Central memory CD4-positive, alpha-beta T cell (primary cell): ENCODE measurements around the gene CCSAP.
"Not testable (repeated sequence)": the region's sequence is repeated elsewhere in the genome, so short reads cannot be mapped to it uniquely, and the experiment has no call there.

ENCODE experiments used
- DNase-seq: peaks from one replicate; pipeline ENCODE4 v3.0.0; 2022

CCSAP gene

DNA sequence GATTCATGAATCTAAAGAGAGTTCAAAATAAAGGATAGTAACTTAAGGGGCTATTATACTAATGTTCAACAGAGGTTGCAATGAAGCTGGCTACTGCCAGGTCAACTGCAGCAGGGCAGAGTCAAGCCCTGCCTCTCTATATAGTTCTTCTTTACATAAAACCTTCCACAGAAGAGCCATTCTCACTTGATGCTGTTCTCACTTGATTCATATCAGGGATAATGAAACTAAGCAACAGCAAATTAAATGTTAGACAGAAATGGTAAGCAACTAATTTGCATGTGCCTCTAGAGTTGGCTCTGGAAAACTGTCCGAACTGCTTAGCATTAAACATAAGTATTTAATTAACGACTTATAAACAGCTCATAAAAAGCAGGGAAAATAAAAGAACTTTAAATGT lies 17.4 kb downstream of the CCSAP start:
- no peak for DNase-seq

DNA sequence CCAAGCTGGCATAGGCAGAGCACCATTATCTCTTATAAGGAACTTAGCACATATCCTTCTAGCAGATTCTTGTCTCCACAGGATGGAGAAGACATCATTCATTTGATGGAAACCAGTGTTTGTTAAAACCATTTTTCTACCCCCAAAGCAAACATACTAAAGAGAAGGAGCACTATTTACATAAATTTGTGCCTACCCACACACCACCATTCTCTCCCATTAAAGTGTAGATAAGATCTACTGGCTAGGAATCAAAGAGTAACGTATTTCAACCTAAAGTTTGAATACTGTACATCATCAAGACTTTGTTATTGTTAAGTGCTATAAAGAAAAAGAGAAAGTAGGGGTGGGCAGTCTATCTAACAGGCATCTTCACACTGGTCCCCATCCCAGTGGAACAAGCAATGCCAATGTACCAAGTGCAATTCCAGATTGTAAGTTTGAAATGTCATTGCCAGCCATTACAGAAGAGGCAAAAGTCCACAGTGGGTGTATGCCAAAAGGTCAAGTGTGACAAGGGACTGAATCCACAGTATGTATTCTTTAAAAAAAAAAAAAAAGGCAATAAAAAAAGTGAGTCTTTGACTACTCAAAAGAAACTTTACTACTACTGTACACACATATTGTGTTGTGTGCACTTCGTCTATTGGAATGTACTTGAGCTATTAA lies 18.8 kb downstream of the CCSAP start:
- no peak for DNase-seq

DNA sequence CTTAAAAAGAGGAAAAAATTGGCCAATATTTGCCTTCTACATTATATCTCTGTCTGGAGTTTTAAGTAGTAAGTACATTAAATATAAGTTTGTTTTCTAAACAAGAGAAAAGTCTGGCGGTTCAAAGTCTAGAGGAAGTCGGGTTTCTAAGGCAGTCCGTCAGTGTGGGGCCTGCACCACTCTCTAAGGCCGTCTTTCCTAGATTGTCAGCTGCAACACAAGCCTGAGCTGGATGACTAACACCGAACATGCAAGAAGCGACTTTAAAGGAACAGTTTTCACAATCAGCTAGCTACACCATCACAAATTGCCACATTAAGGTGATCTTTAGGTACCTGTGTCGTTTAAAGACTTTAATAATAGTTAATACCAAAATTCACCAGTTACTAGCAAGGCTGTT lies 19.6 kb downstream of the CCSAP start:
- no peak for DNase-seq

GRCh38 chr1:229319487-229319886 lies 23.4 kb downstream of the CCSAP start:
- no peak for DNase-seq

DNA sequence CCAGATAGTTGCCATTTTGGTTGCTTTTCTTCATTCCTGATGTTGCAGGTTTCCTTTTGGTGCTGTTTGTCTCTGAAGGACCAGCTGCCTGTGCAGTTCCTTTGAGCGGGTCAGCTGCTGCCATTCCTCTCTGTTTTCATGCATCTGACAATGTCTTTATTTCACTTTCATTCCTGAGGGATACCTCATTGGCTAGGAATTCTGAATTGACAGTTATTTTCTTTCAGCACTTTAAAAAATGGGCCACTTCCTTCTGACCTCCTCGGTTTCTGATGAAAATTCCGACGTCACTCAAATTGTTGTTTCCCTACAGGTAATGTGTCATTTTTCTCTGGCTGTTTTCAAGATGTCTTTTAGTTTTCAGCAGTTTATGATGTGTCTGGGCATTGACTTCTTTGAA lies 24.8 kb downstream of the CCSAP start:
- DNase-seq = no peak

DNA sequence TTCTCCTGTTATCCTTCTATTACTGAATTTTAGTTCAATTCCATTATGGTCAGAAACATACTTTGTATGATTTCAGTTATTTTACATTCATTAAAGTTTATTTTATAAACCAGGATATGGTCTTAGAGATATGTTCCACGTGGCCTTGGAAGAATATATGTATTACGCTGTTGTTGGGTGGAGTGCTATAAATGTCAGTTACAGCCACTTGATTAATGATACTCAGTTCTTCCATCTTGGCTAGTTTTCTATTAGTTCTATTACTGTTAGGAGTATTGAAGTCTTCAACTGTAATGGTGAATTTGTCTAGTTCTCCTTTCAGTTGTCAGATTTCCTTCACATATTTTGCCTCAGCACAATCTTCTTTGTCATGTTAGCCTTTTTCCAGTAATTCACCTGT lies 26.7 kb downstream of the CCSAP start:
- no peak for DNase-seq

GRCh38 chr1:229310833-229311232 lies 32.0 kb downstream of the CCSAP start:
- DNase-seq = no peak

GRCh38 chr1:229309684-229310083 lies 33.2 kb downstream of the CCSAP start:
- no peak for DNase-seq

GRCh38 chr1:229309074-229309473 lies 33.8 kb downstream of the CCSAP start:
- DNase-seq = no peak

DNA sequence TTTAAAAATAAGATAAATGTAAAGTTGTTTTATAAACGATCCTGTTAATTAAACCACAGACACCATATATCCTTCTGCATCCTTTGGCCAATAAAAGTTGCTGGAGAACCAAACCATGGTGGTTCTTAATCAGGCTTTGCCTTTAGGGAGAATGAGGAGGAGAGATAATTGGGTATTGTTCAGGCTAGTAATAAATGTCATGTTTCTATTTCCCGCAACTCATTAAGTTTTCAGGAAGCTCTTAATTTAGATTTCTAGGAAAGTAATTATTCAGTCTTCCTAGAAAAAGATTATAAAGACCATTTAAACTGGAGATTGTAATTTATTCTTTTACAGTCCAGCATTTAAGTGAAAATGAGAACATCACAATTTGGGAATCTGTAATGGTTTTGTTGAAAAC lies 37.5 kb downstream of the CCSAP start:
- no peak for DNase-seq

DNA sequence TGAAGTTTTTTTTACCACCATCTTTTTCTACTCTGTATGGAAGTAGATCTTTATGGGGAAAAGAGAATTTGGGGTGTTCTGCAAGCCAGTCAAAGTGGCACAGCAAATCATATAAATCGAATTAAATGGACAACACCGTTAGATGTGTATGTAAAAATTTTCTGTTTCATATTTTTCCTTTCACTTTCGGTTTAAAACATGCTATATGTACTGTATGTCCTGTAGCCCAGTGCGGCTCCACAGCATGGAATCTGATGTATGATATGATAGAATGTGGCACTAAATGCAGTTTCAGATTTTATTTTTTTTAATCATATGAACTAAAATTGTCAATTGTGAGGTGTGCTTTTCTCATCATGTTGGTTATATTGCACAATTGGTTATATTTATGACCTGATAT lies 39.0 kb downstream of the CCSAP start:
- DNase-seq = no peak

- DNase-seq = no peak
These were observed 40.1 kb downstream of the CCSAP start for GRCh38 chr1:229302740-229303139.

DNA sequence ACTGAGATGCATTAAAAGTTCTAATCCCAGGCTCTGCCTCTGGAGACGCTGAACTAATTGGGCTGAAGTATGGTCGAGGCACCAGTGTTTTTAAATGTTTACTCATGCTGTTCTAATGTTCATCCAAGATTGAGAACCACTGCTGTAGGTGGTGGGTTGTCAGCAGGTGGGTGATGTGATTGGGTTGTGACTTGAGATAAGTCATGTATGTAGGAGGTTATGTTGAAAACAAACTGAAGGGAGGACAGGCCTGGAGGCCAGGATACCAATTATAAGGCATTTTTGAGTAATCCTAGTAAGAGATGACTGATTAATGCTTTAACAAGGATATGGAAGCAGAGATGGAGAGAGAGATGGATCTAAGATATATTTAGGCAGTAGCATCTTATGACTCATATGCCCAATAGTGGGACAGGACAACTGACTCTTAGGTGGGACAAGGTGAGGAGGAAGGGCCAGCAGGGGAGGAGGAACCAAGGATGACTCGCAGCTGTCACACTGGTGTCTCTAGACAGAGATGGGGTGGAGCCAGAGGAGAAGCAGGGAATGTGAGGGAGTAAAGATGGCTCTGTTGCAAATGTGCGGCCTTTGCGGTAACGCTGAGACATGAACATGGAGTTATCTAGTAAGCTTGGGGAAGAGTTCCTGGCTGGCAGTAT lies 42.6 kb downstream of the CCSAP start:
- DNase-seq = no peak

DNA sequence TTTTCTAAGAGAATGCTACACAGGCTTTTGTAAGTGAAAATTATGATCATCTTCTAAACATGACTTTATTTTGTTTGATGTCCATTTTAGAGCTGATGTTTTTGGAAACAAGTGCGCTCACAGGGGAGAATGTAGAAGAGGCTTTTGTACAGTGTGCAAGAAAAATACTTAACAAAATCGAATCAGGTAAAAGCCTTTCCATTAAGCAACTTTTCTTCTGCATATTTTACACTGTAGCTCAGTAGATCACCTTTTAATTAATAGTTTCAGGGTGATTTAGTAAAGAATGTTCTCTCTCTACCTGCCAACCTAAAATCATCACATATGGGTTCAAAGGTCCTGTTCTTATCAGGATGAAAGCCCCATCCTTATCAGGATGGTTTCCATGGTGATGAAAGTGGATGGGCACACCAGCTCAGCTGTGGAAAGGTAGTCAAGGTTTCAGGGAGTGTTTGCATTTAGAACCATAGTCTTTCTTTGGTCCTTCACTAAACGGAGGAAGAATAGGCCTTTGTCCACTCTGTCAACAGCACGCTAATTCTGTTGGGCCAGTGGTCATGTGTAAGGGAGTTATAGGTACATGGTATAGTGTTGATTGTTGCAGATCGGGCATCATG lies 43.9 kb downstream of the CCSAP start:
- DNase-seq = no peak

- DNase-seq = no peak
These were observed 44.4 kb downstream of the CCSAP start for GRCh38 chr1:229298420-229298819.

DNA sequence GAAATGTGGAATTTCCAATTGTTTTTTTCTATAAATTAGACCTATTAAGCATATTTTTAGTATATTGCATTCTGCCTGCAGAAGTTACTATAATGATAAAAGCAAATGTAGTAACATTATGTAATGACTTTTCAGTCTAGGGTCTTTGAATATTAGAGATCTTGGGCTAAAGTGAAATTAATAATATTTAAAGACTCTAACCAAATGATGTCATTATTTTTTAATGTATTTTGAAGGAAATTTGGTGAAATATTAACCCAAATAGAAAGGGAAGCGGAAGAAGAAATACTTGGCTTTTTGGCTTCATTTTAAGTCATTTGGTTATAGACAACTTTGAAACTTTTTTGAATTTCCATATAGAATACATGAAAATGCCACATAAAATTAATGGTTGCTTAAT lies 45.1 kb downstream of the CCSAP start:
- DNase-seq = no peak

GRCh38 chr1:229296541-229296941 lies 46.3 kb downstream of the CCSAP start:
- DNase-seq = no peak

DNA sequence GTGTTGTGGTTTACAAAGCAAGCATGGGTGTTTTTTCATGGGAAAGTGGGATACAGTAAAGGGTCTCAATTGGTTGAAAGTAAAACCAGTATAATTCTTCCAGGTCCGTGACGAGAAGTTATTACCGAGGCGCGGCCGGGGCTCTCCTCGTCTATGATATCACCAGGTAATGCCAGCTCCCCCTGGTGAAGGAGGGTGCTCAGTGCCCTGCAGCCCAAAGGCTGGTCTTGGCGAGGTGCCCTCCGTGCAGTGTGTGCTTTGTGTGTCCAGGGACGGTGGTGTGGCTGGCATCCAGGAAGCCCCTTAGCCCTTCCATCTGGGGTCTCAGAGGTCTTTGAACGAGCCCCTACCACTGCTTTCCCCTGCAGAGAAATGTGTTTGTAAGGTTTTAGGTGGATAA lies 47.1 kb downstream of the CCSAP start:
- DNase-seq = no peak

DNA sequence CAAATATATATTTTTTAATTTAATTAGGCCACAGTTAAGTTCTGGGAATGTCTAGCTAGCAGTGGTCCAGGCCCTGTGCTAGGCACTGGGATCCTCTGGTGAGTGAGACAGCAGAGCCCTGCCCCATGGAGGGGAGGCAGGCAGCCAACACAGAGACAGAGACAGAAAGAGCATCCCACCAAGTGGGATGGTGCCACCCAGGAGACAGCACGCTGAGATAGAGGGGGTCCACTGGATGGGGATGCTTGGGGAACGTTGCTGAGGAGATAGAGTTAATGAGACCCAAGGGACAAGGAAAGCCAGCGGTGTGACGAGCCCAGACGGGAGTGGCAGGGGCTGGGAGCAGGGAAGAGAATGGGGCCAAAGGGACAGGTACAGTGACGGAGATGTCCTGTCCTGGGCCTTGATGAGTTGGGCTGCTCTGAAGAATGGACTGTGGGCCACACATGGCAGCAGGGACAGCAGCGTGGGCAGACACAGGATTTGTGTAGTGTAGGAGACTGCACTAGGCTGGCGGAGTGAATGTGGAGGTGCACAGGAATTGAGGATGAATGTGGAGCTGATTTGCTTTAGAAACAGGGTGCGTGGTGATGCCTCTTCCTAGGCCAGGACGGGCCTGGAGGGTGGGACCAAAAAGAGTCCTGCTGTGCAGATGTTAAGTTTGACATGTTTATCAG lies 49.2 kb downstream of the CCSAP start:
- DNase-seq = no peak

- DNase-seq = not testable (repeated sequence)
These were observed 51.2 kb downstream of the CCSAP start for GRCh38 chr1:229291686-229292085.

- DNase-seq = no peak
These were observed 54.3 kb downstream of the CCSAP start for GRCh38 chr1:229288516-229288915.

GRCh38 chr1:229287267-229287666 lies 55.6 kb downstream of the CCSAP start:
- no peak for DNase-seq

GRCh38 chr1:229286099-229286766 lies 56.6 kb downstream of the CCSAP start:
- DNase-seq = no peak
